Fibroblast of the aortic adventitia (primary cell): ENCODE data around the gene RIMS4. TPM values are rescaled to one million over a fixed set of nuclear protein-coding genes. Genes with fewer than 3 reads are reported as not detected.
"Not testable (repeated sequence)": the region's sequence is repeated elsewhere in the genome, so short reads cannot be mapped to it uniquely, and the experiment has no call there.

Experiments used
- DNase-seq: peaks from one replicate; pipeline ENCODE4 v3.0.0-alpha.2; 2010; ENCODE audit warnings: low read depth
- H3K4me3 ChIP-seq: 2 replicates; pipeline ENCODE4 v1.5.1; 2011; ENCODE audit warnings: low read depth, mild to moderate bottlenecking, control low read depth, low read length, moderate library complexity
- CTCF ChIP-seq: IDR thresholded peaks from 2 replicates; pipeline ENCODE4 v1.5.1; 2011; ENCODE audit warnings: mild to moderate bottlenecking, low read length, control low read depth, inconsistent platforms; ENCODE audit not compliant: insufficient read depth
- total RNA-seq: library from RNA; depleted of rRNA; stranded (reverse); fragments of >200 nt; gene quantifications from 2 replicates; pipeline ENCODE4 v1.2.3, GENCODE V29; 2012; ENCODE audit warnings: low replicate concordance

RIMS4 gene
- total RNA-seq, 1 donor: 0.27 TPM

GRCh38 chr20:44768854-44769480 lies 41.4 kb downstream of the RIMS4 start:
- no peak overlapping the region for H3K4me3 ChIP-seq
- DNase-seq: no peak
- no peak for TF ChIP-seq CTCF

GRCh38 chr20:44768256-44768655 lies 42.1 kb downstream of the RIMS4 start:
- DNase-seq: no peak
- no peak for TF ChIP-seq CTCF
- H3K4me3 ChIP-seq: no peak overlapping the region

GRCh38 chr20:44765701-44766347 lies 44.5 kb downstream of the RIMS4 start:
- no peak overlapping the region for H3K4me3 ChIP-seq
- DNase-seq: peak; percentile 42
- no peak for TF ChIP-seq CTCF

- DNase-seq: no peak
- TF ChIP-seq CTCF: no peak
- no peak overlapping the region for H3K4me3 ChIP-seq
Observed at GRCh38 chr20:44765091-44765490, 45.3 kb downstream of the RIMS4 start.

- not testable (repeated sequence) for H3K4me3 ChIP-seq, DNase-seq
Observed at GRCh38 chr20:44763798-44764197, 46.5 kb downstream of the RIMS4 start.

- peak; percentile 25 for DNase-seq
- TF ChIP-seq CTCF: no peak
- no peak overlapping the region for H3K4me3 ChIP-seq
Observed at GRCh38 chr20:44762466-44763140, 47.7 kb downstream of the RIMS4 start.

GRCh38 chr20:44761423-44761822 lies 48.9 kb downstream of the RIMS4 start:
- peak; percentile 66 for DNase-seq
- no peak overlapping the region for H3K4me3 ChIP-seq
- TF ChIP-seq CTCF: no peak
